ENCODE data around the gene MAP4K4.

DNA sequence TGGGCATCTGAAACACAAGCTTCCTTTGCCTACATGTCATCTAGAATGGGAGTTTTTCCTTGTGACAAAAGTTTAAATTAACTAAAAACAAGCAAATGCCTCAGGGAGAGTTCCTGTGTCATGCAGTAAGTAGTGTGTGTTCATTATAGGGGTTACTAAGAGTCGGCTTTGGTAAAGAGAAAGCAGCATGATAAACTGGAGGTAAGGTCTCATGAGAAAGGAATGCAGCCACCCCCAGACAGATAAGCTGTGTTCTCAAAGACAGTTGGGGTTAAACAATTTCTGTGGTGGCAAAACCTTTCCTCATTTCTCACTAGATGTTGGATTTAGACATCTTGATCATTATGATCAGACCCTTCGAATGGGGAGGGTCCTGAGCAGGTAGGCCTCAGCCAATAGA is 129.7 kb downstream of the MAP4K4 start:
- TF ChIP-seq, protein P1, sequence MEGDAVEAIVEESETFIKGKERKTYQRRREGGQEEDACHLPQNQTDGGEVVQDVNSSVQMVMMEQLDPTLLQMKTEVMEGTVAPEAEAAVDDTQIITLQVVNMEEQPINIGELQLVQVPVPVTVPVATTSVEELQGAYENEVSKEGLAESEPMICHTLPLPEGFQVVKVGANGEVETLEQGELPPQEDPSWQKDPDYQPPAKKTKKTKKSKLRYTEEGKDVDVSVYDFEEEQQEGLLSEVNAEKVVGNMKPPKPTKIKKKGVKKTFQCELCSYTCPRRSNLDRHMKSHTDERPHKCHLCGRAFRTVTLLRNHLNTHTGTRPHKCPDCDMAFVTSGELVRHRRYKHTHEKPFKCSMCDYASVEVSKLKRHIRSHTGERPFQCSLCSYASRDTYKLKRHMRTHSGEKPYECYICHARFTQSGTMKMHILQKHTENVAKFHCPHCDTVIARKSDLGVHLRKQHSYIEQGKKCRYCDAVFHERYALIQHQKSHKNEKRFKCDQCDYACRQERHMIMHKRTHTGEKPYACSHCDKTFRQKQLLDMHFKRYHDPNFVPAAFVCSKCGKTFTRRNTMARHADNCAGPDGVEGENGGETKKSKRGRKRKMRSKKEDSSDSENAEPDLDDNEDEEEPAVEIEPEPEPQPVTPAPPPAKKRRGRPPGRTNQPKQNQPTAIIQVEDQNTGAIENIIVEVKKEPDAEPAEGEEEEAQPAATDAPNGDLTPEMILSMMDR (IDR thresholded peaks at IDR 0.05): no peak
- no peak for TF ChIP-seq POLR2A (IDR thresholded peaks at IDR 0.05)

Data from thyroid gland (tissue), 4 donors.